Measurements from ENCODE around the gene PUS3.

Gene PUS3

GRCh38 chr11:125902927-125903710 lies at the start of gene PUS3:
Gene PUS3, minus strand, starts transcription at chr11:125903206. Its CDS starts 6,922 bp downstream, at chr11:125896284.
- DNase-seq = peak; percentile 88 to 90

GRCh38 chr11:125952559-125952958 lies 49.6 kb upstream of the PUS3 start:
- no peak for DNase-seq

GRCh38 chr11:125951731-125952130 lies 48.7 kb upstream of the PUS3 start:
- no peak for DNase-seq

GRCh38 chr11:125950696-125951651 lies 48.0 kb upstream of the PUS3 start:
- no peak for DNase-seq

GRCh38 chr11:125950178-125950490 lies 47.1 kb upstream of the PUS3 start:
- no peak for DNase-seq

GRCh38 chr11:125949271-125950177 lies 46.5 kb upstream of the PUS3 start:
- no peak for DNase-seq

- no peak for DNase-seq
Measured at GRCh38 chr11:125948278-125949051, 45.5 kb upstream of the PUS3 start.

GRCh38 chr11:125947419-125948277 lies 44.6 kb upstream of the PUS3 start:
- no peak for DNase-seq

GRCh38 chr11:125946712-125947418 lies 43.9 kb upstream of the PUS3 start:
- DNase-seq = no peak

- no peak for DNase-seq
Measured at GRCh38 chr11:125945797-125946520, 43.0 kb upstream of the PUS3 start, which contains the start of gene VSIG10L2. Gene VSIG10L2, plus strand, starts transcription at chr11:125946044. Its CDS starts 12 bp downstream, at chr11:125946056.

- DNase-seq = no peak
Measured at GRCh38 chr11:125945011-125945796, 42.2 kb upstream of the PUS3 start.

GRCh38 chr11:125944350-125945010 lies 41.5 kb upstream of the PUS3 start:
- DNase-seq = no peak

GRCh38 chr11:125943661-125944349 lies 40.8 kb upstream of the PUS3 start:
- no peak for DNase-seq

- no peak for DNase-seq
Measured at GRCh38 chr11:125942771-125943428, 39.9 kb upstream of the PUS3 start.

- peak; percentile 78 to 91 for DNase-seq
Measured at GRCh38 chr11:125941619-125942611, 38.9 kb upstream of the PUS3 start.

GRCh38 chr11:125941267-125941618 lies 38.2 kb upstream of the PUS3 start:
- DNase-seq = no peak
